AG10803 (cell line): Measurements from ENCODE around the gene CBX2.
"Not testable (repeated sequence)": the region's sequence is repeated elsewhere in the genome, so short reads cannot be mapped to it uniquely, and the experiment has no call there.

Source experiments
- DNase-seq: peaks from one replicate; pipeline ENCODE4 v3.0.0; 2010; ENCODE audit warnings: low read depth
- H3K4me3 ChIP-seq: 2 replicates; pipeline ENCODE4 v1.5.1; 2011; ENCODE audit warnings: mild to moderate bottlenecking, low read length, control low read depth
- CTCF ChIP-seq: conservative IDR thresholded peaks from 2 replicates; pipeline ENCODE4 v1.5.1; 2011; ENCODE audit warnings: mild to moderate bottlenecking, low read length, control low read depth, inconsistent platforms

The CBX2 gene

GRCh38 chr17:79771276-79771675 is 6.7 kb upstream of the CBX2 start:
- TF ChIP-seq CTCF: no peak
- no peak for DNase-seq
- H3K4me3 ChIP-seq: no peak overlapping the region

- DNase-seq, H3K4me3 ChIP-seq: not testable (repeated sequence)
Observed at GRCh38 chr17:79772726-79773125, 5.2 kb upstream of the CBX2 start.

GRCh38 chr17:79774561-79774975 is 3.4 kb upstream of the CBX2 start:
- no peak overlapping the region for H3K4me3 ChIP-seq
- no peak for DNase-seq
- no peak for TF ChIP-seq CTCF

GRCh38 chr17:79775632-79776031 is 2.3 kb upstream of the CBX2 start:
- no peak for TF ChIP-seq CTCF
- DNase-seq: no peak
- H3K4me3 ChIP-seq: no peak overlapping the region

GRCh38 chr17:79776376-79777119 is 1.4 kb upstream of the CBX2 start:
- no peak for TF ChIP-seq CTCF
- no peak for DNase-seq
- no peak overlapping the region for H3K4me3 ChIP-seq

GRCh38 chr17:79777120-79777893 is 641 bp upstream of the CBX2 start:
- peak; percentile 40 for DNase-seq
- H3K4me3 ChIP-seq: peak overlapping the region; percentile 44
- TF ChIP-seq CTCF: peak; percentile 19; the same call in 1 of the 2 replicates

GRCh38 chr17:79778504-79779083 is 646 bp downstream of the CBX2 start:
- peak overlapping the region; percentile 20; the same call in 1 of the 2 replicates for H3K4me3 ChIP-seq
- no peak for DNase-seq
- no peak for TF ChIP-seq CTCF
